Measurements from ENCODE around the gene P2RX1.

GRCh38 chr17:3919123-3919624, 2.9 kb upstream of the P2RX1 start:
- TF ChIP-seq CTCF (IDR thresholded peaks at IDR 0.05) (no peak), POLR2A (IDR thresholded peaks at IDR 0.05) (no peak), POLR2AphosphoS5 (IDR thresholded peaks at IDR 0.05) (no peak)
